LNCaP clone FGC (cell line): ENCODE data around the gene NKX2-8.
A peak's percentile ranks its signal among the peaks of the same experiment; 100 is the strongest.
"Not testable (repeated sequence)": the region's sequence is repeated elsewhere in the genome, so short reads cannot be mapped to it uniquely, and the experiment has no call there.

ENCODE experiments used
- DNase-seq: peaks from one replicate; pipeline ENCODE4 v3.0.0-alpha.2; 2011; ENCODE audit warnings: low read depth
- H3K4me3 ChIP-seq: 2 replicates; pipeline ENCODE4 v1.5.1; 2011; ENCODE audit warnings: mild to moderate bottlenecking, low read depth, low read length, control low read depth
- TF ChIP-seq, protein P1 (sequence below): IDR thresholded peaks from 2 replicates; pipeline ENCODE4 v1.5.1; 2012; ENCODE audit warnings: mild to moderate bottlenecking; ENCODE audit not compliant: control insufficient read depth, insufficient read depth; ENCODE audit errors: extremely low read depth

Gene NKX2-8

GRCh38 chr14:36553656-36554260 lies 28.7 kb downstream of the NKX2-8 start:
- TF ChIP-seq, protein P1, sequence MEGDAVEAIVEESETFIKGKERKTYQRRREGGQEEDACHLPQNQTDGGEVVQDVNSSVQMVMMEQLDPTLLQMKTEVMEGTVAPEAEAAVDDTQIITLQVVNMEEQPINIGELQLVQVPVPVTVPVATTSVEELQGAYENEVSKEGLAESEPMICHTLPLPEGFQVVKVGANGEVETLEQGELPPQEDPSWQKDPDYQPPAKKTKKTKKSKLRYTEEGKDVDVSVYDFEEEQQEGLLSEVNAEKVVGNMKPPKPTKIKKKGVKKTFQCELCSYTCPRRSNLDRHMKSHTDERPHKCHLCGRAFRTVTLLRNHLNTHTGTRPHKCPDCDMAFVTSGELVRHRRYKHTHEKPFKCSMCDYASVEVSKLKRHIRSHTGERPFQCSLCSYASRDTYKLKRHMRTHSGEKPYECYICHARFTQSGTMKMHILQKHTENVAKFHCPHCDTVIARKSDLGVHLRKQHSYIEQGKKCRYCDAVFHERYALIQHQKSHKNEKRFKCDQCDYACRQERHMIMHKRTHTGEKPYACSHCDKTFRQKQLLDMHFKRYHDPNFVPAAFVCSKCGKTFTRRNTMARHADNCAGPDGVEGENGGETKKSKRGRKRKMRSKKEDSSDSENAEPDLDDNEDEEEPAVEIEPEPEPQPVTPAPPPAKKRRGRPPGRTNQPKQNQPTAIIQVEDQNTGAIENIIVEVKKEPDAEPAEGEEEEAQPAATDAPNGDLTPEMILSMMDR: peak; percentile 69
- DNase-seq: peak; percentile 28
- H3K4me3 ChIP-seq: no peak overlapping the region

DNA sequence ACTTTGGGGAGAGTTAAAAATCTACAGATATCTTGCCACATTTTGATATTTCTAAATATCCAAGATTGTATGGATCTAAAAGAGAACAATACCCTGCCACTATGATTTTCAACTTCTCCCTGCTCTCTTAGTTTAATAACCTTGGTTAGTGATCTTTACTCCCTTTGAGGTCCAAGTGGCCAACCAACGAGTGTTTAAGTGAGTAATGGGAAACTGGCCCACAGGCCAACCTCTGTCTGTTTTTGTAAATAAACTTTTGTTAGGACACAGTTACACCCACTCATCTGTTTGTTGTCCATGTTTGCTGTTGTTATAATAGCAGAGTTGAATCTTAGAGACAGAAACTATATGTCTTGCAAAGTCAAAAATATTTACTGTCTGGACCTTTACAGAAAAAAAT lies 31.5 kb downstream of the NKX2-8 start:
- H3K4me3 ChIP-seq: no peak overlapping the region
- TF ChIP-seq, protein P1: no peak
- DNase-seq: no peak

- H3K4me3 ChIP-seq, DNase-seq: not testable (repeated sequence)
Measured at GRCh38 chr14:36544280-36544679, 38.1 kb downstream of the NKX2-8 start.

- TF ChIP-seq, protein P1: no peak
- no peak for DNase-seq
- H3K4me3 ChIP-seq: no peak overlapping the region
Measured at GRCh38 chr14:36538051-36538450, 44.4 kb downstream of the NKX2-8 start.
